Testis (tissue), 2 donors: ENCODE measurements around the gene DOK6.

ENCODE experiments used
- CTCF ChIP-seq, 3 experiments: fragments of 450-650 bp in 2 of 3; fragments of 200-600 bp in 1 of 3; sonication (generic) in 1 of 3; IDR thresholded peaks; one replicate each; pipeline ENCODE4 v1.5.1; 2016 to 2019; ENCODE audit warnings: antibody characterized with exemption in 3 of 3, mild to moderate bottlenecking in 2 of 3, moderate library complexity in 1 of 3
- POLR2A ChIP-seq: fragments of 450-650 bp; IDR thresholded peaks from one replicate; pipeline ENCODE4 v1.6.1; 2017; ENCODE audit warnings: antibody characterized with exemption, mild to moderate bottlenecking, moderate library complexity

GRCh38 chr18:69432847-69433246 lies 32.2 kb downstream of the DOK6 start:
- TF ChIP-seq CTCF (IDR thresholded peaks at IDR 0.05) (no peak), POLR2A (no peak)
